WI38 (cell line): ENCODE data around the gene COL1A1.

Source experiments
- H3K4me3 ChIP-seq: 2 replicates; pipeline ENCODE4 v1.5.1; 2011; ENCODE audit warnings: low read depth, mild to moderate bottlenecking, control low read depth, low read length
- CTCF ChIP-seq: IDR thresholded peaks from 2 replicates; pipeline ENCODE4 v1.5.1; 2012; ENCODE audit warnings: low read depth, mild to moderate bottlenecking, control low read depth, low read length

Gene COL1A1

GRCh38 chr17:50172936-50173334 is 28.5 kb downstream of the COL1A1 start:
- TF ChIP-seq CTCF: no peak
- no peak overlapping the region for H3K4me3 ChIP-seq

DNA sequence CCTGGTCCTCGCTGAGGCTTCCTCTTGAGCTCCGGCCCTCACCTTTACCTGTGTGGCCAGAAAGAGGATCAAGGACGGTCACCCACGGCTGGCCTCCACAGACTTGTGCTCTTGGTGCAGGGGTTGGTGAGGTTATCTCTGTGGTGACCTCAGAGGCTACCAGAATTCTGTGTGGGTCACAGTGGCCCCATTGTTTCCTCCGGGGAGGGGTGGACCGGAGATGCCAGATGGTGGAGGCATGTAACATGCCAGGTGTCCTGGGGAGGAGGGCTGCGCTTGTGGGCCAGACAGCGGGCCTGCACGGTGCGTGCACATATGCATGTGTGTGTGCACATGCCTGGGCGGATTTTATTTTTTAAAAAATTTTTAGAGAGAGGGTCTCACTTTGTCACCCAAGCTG is 29.3 kb downstream of the COL1A1 start:
- H3K4me3 ChIP-seq: no peak overlapping the region
- no peak for TF ChIP-seq CTCF

GRCh38 chr17:50171371-50172071 is 29.9 kb downstream of the COL1A1 start:
- no peak for TF ChIP-seq CTCF

DNA sequence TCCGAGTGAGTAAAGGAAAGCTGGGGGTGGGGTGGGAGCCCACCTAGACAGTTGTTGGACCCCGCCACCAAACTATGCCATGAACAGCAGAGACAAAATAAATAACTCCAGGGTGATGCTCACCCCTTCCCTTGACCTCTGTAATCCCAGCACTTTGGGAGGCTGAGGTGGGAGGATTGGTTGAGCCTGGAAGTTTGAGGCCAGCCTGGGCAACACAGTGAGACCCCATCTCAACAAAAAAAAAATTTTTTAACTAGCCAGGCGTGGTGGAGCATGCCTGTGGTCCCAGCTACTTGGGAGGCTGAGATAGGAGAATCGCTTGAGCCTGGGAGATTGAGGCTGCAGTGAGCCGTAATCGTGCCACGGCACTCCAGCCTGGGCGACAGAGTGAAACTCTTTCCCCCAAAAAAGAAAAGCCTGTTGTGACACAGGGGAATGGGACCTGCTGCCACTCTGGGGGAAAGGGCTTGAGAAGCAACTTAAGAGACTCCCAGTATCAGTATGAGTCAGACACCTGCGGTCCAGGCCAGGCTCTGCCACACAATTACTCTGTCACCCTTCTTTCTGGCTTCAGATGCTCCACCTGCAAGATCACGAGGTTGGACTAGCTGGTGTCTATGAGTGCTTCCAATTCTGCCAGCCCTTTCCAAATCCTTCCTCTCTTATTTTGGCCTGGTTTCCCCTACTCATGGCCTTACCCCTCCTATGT is 30.6 kb downstream of the COL1A1 start:
- no peak overlapping the region for H3K4me3 ChIP-seq
- no peak for TF ChIP-seq CTCF

More at GRCh38 chr17:50171371-50172071, 29.9 kb downstream of the COL1A1 start:
- H3K4me3 ChIP-seq: no peak overlapping the region

DNA sequence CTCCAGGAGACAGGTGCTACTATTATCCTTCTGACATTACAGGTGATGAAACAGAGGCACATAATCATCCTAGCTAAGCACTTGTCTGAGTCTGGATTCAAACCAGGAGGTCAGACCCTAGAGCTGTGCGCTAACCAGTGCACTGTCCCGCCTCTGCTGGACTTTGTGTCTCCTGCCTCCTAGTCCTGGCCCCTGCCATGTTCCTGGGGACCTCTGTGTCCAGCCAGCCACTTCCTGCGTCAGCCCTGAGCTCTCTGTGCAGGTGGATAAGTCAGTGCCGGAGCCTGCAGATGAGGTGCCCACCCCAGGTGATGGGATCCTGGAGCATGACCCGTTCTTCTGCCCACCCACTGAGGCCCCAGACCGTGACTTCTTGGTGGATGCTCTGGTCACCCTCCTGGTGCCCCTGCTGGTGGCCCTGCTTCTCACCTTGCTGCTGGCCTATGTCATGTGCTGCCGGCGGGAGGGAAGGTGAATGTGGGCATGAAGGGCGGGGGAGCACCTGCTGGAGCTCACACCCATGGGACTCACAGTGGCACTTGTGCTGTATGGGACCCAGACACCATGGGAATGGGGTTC is 31.5 kb downstream of the COL1A1 start:
- no peak for TF ChIP-seq CTCF
- H3K4me3 ChIP-seq: no peak overlapping the region

DNA sequence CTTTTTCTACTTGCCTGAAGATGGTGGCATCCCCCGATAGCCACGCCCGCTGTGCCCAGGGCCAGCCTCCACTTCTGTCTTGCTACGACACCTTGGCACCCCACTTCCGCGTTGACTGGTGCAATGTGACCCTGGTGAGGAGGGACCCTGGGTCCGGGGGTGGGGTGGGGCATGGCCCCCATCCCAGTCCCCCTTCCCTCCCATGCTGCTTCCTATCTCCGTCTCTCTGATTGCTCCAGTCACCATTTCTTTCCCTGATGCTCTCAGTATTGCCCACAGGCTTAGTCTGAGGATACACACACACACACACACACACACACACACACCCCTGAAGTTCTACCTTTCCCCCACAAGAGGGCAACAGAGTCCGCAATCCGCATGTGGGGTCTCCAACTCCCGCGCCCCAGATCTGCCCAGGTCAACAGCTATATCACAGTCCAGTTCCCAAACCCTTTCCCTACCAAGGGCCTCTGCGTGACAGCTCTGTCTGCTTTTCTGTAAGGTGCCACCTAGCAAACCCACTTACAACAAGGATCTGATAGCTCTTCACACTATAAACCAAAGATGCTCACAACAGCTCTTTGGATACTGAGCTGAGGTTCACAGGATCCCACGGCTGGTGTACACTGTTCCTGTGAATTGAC is 32.2 kb downstream of the COL1A1 start:
- TF ChIP-seq CTCF: peak; percentile 91

GRCh38 chr17:50168319-50168718 is 33.1 kb downstream of the COL1A1 start:
- no peak overlapping the region for H3K4me3 ChIP-seq
- TF ChIP-seq CTCF: no peak

More for the DNA sequence above, 32.2 kb downstream of the COL1A1 start:
- H3K4me3 ChIP-seq: no peak overlapping the region
